IPS DF 6.9 (cell line): ENCODE results near the gene DPEP2NB.

ENCODE experiments used
- DNase-seq: peaks from one replicate; pipeline ENCODE4 v3.0.0-alpha.2; 2013; ENCODE audit warnings: low read depth, low spot score
- H3K27ac ChIP-seq: one replicate; pipeline ENCODE4 v1.5.1; 2013; ENCODE audit warnings: low read length, control low read depth
- H3K27me3 ChIP-seq: 2 replicates; pipeline ENCODE4 v1.6.1; 2013; ENCODE audit warnings: mild to moderate bottlenecking, low read length; ENCODE audit not compliant: control insufficient read depth, insufficient read depth
- H3K36me3 ChIP-seq: 2 replicates; pipeline ENCODE4 v1.6.1; 2013; ENCODE audit warnings: low read length; ENCODE audit not compliant: control insufficient read depth, insufficient read depth
- H3K4me1 ChIP-seq: 2 replicates; pipeline ENCODE4 v1.6.1; 2013; ENCODE audit warnings: low read length; ENCODE audit not compliant: control insufficient read depth, insufficient read depth
- H3K4me3 ChIP-seq: 2 replicates; pipeline ENCODE4 v1.5.1; 2013; ENCODE audit warnings: mild to moderate bottlenecking, low read length
- H3K9me3 ChIP-seq: 2 replicates; pipeline ENCODE4 v1.6.1; 2013; ENCODE audit warnings: low read length, inconsistent platforms; ENCODE audit not compliant: control insufficient read depth, insufficient read depth
- WGBS: extraction: QIAGEN DNeasy Blood & Tissue Kit; methylation state at CpG from one replicate; pipeline ENCODE4 v1.1.7; 2013; ENCODE audit warnings: mixed read lengths, missing lambda C conversion rate; ENCODE audit not compliant: insufficient read length, insufficient coverage; 5-methylcytosine and 5-hydroxymethylcytosine counted together

DPEP2NB gene

DNA sequence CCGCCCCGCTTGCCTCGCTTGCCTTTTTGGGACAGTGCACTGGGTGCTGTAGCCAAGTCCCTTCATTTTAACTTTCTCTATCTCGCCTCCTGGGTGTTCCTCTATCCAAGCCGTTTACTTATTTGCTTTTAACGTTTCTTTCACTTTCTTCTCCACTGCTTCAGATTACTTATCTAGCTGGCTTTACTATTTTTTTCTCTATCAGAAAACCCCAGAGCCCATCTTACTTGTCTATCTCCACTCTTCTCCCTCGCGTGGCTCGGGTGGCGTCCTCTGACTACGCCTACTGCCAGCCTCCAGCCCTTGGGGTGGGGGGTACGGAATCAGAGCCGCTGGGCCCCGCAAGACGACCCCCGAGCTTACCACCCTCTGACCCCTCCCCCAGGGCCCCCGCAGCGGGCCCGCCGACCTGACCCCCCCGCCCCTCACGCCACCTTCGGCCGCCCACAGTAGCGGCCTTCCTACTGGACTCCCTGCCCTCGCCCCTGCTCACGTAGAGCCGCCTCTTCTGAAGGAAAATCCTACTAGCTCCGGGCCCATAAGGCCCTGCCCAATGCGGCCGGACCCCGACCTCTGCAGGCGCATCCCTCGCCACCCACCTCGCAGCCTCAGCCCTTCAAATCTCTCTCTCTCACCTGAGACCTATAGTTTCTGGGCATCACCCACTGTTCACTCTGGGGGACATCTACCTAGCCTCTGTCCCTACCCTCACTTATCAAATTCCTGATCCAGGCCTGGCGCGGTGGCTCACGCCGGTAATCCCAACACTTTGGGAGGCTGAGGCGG is 46.3 kb downstream of the DPEP2NB start:
- Histone ChIP-seq H3K9me3 (no peaks in the 10 kb centered on the region), H3K27ac (no peak overlapping the region), H3K36me3 (no peaks in the 10 kb centered on the region), H3K4me1 (peaks cover 11% of the 10 kb centered on the region), H3K4me3 (peak overlapping the region; percentile 58; the same call in 1 of the 2 replicates), H3K27me3 (no peaks in the 10 kb centered on the region)
- no CpG with 5 or more reads among the region's 40 CpGs for WGBS
- no peak for DNase-seq

- Histone ChIP-seq H3K36me3 (no peaks in the 10 kb centered on the region), H3K27me3 (no peaks in the 10 kb centered on the region), H3K4me3 (peak within 1 kb of the TSS; percentile 58; the same call in 1 of the 2 replicates), H3K4me1 (peaks cover 13% of the 10 kb centered on the region), H3K27ac (no peak within 1 kb of the TSS), H3K9me3 (no peaks in the 10 kb centered on the region)
- DNase-seq = no peak
- WGBS = no CpG with 5 or more reads among the region's 78 CpGs
Measured at GRCh38 chr16:67968400-67969253, 47.1 kb downstream of the DPEP2NB start, which contains the start of gene SLC12A4. Gene SLC12A4 (minus strand): TSS chr16:67968637. CDS start chr16:67968553, 84 bp downstream.

- Histone ChIP-seq H3K4me1 (peaks cover 13% of the 10 kb centered on the region), H3K27me3 (no peaks in the 10 kb centered on the region), H3K27ac (no peak overlapping the region), H3K36me3 (no peaks in the 10 kb centered on the region), H3K4me3 (peak overlapping the region; percentile 58; the same call in 1 of the 2 replicates), H3K9me3 (no peaks in the 10 kb centered on the region)
- DNase-seq = no peak
- no CpG with 5 or more reads among the region's 45 CpGs for WGBS
Measured at GRCh38 chr16:67967958-67968399, 47.7 kb downstream of the DPEP2NB start.

DNA sequence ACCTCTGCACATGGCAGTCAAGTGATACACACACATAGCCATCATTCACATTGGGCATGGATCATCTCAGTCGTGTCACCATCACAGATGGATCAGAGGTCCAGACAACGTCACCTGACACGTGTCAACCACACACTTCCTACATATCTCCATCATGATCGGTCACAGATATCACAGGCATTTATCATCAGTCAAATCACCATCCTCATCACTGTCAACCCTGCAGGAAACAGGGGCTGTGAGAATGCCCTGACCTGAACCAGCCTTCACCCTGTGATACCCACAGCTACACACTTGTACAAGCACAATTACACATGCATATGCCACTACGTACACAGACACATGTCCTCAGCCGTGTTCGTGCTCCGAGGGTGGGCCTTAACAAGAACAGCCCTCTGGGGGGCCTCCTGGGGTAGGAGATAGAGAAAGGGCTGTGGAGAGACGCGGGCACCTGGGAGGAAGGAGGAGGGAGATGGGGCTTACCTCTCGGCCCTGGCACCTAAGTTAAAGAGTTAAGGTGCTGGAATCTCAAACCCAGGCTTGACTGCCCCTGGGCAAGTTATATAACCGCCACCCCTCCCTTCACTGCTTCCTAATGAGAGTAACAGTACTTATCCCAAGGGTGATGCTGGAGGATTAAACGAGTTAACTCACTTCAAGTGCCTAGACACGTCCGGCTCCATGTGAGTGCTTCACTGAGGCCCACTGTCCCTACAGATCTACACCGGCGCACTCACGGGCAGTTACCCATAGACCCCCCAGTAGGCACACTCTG is 48.3 kb downstream of the DPEP2NB start:
- H3K27me3 ChIP-seq = no peaks in the 10 kb centered on the region
- H3K27ac ChIP-seq = no peak overlapping the region
- no peak for DNase-seq
- H3K4me3 ChIP-seq = peak overlapping the region; percentile 58; the same call in 1 of the 2 replicates
- no CpG with 5 or more reads among the region's 18 CpGs for WGBS
- H3K9me3 ChIP-seq = no peaks in the 10 kb centered on the region
- peaks cover under 1% of the 10 kb centered on the region for H3K36me3 ChIP-seq
- H3K4me1 ChIP-seq = peaks cover 13% of the 10 kb centered on the region

DNA sequence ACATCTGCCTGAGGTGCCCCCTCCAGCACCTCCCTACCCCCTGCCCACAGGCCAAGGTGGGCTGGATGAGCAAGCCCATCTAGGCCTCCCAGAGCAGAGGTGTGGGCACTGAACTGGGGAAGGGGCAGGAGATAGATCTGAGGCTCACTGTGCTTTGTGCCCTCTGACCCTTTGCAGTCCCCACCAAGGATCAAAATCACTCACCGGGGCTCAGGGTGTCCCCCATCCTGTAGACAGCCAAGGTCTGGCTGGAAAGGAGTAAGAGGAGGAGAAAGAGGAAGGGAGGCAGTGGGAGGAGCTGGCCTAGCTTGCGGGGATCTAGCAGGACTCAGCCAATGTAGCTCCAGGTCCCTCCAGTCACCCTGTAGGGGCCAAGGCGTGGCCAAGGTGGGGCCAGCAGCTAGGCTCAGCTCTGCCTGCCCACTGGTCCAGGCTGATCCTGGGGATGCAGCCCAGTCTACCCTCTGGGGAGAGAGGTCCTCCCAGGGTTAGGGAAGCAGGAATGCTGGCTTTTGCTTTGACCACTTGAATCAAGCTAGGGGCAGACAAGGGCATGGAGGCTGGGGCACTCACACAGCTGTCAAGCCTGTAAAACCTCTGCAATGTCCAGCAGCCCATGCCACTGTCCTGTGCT is 49.0 kb downstream of the DPEP2NB start:
- DNase-seq = no peak
- no peaks in the 10 kb centered on the region for H3K27me3 ChIP-seq
- H3K27ac ChIP-seq = no peak overlapping the region
- H3K4me1 ChIP-seq = peaks cover 13% of the 10 kb centered on the region
- WGBS = no CpG with 5 or more reads among the region's 3 CpGs
- peaks cover 7% of the 10 kb centered on the region for H3K36me3 ChIP-seq
- no peaks in the 10 kb centered on the region for H3K9me3 ChIP-seq
- H3K4me3 ChIP-seq = no peak overlapping the region

DNA sequence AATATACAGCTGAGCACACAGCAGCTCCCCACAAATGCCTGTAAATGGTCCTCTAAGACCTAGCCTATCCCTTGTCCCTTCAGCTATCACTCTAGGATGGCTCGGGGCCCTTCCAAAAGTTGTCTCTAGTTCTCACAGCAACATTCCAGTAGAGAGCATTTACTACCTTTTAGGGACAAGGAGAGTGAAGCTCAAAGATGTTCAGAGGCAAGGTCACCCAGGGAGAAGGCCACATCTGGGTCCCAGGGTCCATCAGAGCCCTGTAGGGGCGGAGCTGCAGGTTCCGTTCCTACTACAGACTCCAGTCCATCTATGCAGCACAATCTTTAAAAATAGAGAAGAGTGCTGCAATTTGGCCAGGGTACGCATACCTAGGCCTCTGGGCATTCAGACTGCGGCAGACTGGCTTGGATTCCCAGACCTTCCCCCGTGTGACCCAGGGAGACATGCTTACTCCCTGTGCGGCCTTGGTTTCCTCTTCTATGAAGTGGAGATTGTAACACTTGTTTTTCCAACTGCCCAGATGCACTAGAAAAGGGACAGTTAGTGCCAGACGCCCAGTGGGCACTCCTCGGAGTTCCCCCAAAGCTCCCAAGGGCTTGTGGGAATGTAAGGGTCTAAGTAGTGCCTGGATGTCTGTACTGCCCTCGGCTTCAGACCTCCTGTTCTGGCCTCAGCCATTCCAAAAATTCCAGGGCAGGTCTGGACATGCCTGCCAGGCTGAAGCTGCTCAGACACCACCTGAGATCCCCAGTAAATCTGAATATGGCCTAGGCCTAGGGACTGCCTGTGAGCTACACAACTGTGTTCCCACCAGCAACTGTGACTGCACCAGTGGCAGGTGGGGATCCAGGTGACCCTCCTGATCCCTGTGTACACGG is 49.8 kb downstream of the DPEP2NB start:
- H3K27ac ChIP-seq = no peak overlapping the region
- DNase-seq = no peak
- H3K36me3 ChIP-seq = peaks cover 14% of the 10 kb centered on the region
- WGBS = no CpG with 5 or more reads among the region's 11 CpGs
- no peaks in the 10 kb centered on the region for H3K9me3 ChIP-seq
- H3K4me3 ChIP-seq = no peak overlapping the region
- peaks cover 13% of the 10 kb centered on the region for H3K4me1 ChIP-seq
- no peaks in the 10 kb centered on the region for H3K27me3 ChIP-seq

GRCh38 chr16:67964477-67965131 is 51.1 kb downstream of the DPEP2NB start:
- no peak overlapping the region for H3K27ac ChIP-seq
- no peaks in the 10 kb centered on the region for H3K27me3 ChIP-seq
- H3K9me3 ChIP-seq = no peaks in the 10 kb centered on the region
- H3K36me3 ChIP-seq = peaks cover 22% of the 10 kb centered on the region
- no peak overlapping the region for H3K4me3 ChIP-seq
- WGBS = no CpG with 5 or more reads among the region's 6 CpGs
- peaks cover 13% of the 10 kb centered on the region for H3K4me1 ChIP-seq
- DNase-seq = no peak

DNA sequence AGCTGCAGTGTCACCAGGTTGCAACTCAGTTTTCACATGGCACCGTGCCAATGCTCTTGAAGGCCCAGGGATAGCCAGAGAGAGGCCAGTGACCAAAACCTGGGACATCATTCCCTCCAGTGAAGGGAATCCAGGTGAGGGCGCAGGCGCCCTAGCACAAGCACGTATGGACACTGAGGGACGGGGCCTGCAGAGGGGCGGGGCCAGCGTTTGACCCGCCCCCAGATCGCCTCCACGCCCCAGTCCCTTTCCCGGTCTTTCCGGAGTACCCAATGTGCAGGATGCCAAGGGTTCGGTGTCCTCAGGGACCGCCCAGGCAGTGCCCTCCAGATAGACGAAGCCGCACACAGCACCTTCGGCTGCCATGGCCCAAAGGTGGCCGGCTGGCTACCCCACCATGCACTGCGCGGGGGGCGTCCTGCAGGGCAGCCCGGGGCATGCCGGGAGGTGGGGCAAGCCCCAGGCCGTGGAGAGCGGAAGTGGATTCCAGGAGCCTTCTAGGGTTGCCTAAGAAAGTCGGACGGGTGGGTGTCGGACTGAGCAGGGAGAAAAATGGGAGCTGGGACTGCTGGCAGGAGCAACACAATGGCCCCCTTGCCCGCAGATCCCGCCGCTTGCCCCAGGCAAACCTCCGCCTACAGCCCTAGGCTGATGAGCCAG is 51.9 kb downstream of the DPEP2NB start:
- Histone ChIP-seq H3K36me3 (peaks cover 26% of the 10 kb centered on the region), H3K4me3 (no peak overlapping the region), H3K9me3 (no peaks in the 10 kb centered on the region), H3K4me1 (peaks cover 13% of the 10 kb centered on the region), H3K27ac (no peak overlapping the region), H3K27me3 (no peaks in the 10 kb centered on the region)
- WGBS = no CpG with 5 or more reads among the region's 32 CpGs
- no peak for DNase-seq
